ENCODE results near the gene DDIT4.

The DDIT4 gene

GRCh38 chr10:72227826-72228225 lies 45.9 kb upstream of the DDIT4 start (continued):
- TF ChIP-seq TSHZ2 (CRISPR knock-in tag; IDR thresholded peaks at IDR 0.05): no peak
- TF ChIP-seq BACH2 (CRISPR knock-in tag; IDR thresholded peaks at IDR 0.05; ENCODE audit: borderline replicate concordance): no peak
- no peak for TF ChIP-seq ZNF8 (CRISPR knock-in tag; IDR thresholded peaks at IDR 0.05)
- TF ChIP-seq GLIS3 (CRISPR knock-in tag; IDR thresholded peaks at IDR 0.05): no peak

GRCh38 chr10:72228318-72228751 lies 45.4 kb upstream of the DDIT4 start:
- no peak for ATAC-seq

More at GRCh38 chr10:72228318-72228751, 45.4 kb upstream of the DDIT4 start:
- TF ChIP-seq ARNTL (CRISPR knock-in tag; IDR thresholded peaks at IDR 0.05; ENCODE audit: borderline replicate concordance, low read depth) (no peak), ESRRG (CRISPR knock-in tag; IDR thresholded peaks at IDR 0.05) (no peak), ZFP3 (CRISPR knock-in tag; IDR thresholded peaks at IDR 0.05) (no peak), CSRNP3 (CRISPR knock-in tag; IDR thresholded peaks at IDR 0.05) (no peak), TCF4 (CRISPR knock-in tag; IDR thresholded peaks at IDR 0.05; ENCODE audit: borderline replicate concordance) (no peak), CSDC2 (CRISPR knock-in tag; IDR thresholded peaks at IDR 0.05) (no peak), GLIS3 (CRISPR knock-in tag; IDR thresholded peaks at IDR 0.05) (no peak), BACH2 (CRISPR knock-in tag; IDR thresholded peaks at IDR 0.05; ENCODE audit: borderline replicate concordance) (no peak), CREB5 (CRISPR knock-in tag; IDR thresholded peaks at IDR 0.05; ENCODE audit: low read depth) (no peak), TOX (CRISPR knock-in tag; IDR thresholded peaks at IDR 0.05; ENCODE audit: borderline replicate concordance) (no peak), OSR1 (CRISPR knock-in tag; IDR thresholded peaks at IDR 0.05) (no peak), ZC3H10 (CRISPR knock-in tag; IDR thresholded peaks at IDR 0.05) (no peak), ISL1 (CRISPR knock-in tag; IDR thresholded peaks at IDR 0.05) (no peak), ZNF8 (CRISPR knock-in tag; IDR thresholded peaks at IDR 0.05) (no peak), PATZ1 (CRISPR knock-in tag; IDR thresholded peaks at IDR 0.05; ENCODE audit: borderline replicate concordance) (no peak), SNAI2 (CRISPR knock-in tag; IDR thresholded peaks at IDR 0.05) (no peak), PPARA (CRISPR knock-in tag; IDR thresholded peaks at IDR 0.05; ENCODE audit: borderline replicate concordance) (no peak), POU6F1 (CRISPR knock-in tag; IDR thresholded peaks at IDR 0.05; ENCODE audit: borderline replicate concordance, low read depth) (no peak), RARB (CRISPR knock-in tag; IDR thresholded peaks at IDR 0.05) (no peak), ZNF565 (CRISPR knock-in tag; conservative IDR thresholded peaks at IDR 0.05; ENCODE audit: low read depth) (no peak)

Measured in SK-N-SH treated with all-trans-retinoic acid at 6 μM for 48 hours (cell line).